ENCODE measurements around the gene SIRT3.

The SIRT3 gene

DNA sequence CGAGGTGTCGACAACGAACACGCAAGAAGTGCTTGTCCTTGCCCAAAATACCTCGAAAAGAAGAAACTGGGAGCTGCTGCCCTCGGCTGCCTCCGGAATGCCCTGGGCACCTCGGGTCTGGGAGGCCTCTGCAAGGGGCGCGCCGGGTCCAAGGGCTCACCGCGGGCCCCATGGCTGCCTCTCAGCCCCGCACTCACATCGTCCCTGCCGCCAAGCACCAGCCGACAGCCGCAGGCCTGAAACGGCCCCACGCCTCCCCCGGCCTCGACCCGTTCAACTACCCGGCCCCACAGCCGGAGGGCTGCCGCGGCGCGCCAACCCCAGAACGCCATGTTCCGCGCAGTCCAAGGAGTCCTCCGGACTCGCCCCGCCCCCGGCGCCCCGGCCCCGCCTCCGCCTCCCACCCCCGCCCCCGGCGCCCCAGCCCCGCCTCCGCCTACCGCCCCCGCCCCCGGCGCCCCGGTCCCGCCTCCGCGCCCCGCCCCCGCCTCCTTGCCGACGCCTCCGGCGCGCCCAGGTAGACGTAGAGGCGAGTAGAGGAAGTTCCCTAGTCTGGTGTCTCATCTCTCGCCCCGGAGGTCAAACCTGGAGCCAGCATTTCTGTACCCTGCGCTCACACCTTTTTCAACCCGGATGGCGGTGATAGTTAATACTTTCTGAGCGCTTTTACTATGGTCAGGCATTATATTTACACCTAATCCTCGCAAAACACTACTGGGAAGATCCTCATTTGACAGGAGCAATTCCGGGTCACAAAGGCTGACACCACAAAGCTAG, at the start of gene SIRT3:
SIRT3 (minus strand) TSS at position 346 of the 777 bp plus-strand sequence; CDS start at position 332, 14 bp downstream.
- DNase-seq (ENCODE audit: low read depth, low spot score), result peak; percentile 38

DNA sequence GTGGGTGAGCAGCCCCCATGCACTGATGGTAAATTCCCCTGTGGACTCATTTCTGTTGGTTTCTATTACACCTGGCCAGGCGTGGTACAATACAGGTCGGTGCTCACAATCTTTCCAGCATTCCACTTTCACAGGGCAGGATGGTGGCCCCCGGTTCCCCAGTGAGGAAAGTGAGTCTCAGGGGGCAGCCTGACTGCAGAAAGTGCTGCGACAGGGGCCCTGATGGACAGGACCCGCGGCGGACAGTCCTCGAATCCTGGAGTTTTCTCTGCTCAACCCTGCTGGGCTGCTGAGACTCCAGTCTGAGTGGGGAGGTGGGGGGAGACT, 49.7 kb upstream of the SIRT3 start:
- DNase-seq (ENCODE audit: low read depth, low spot score), result no peak

DNA sequence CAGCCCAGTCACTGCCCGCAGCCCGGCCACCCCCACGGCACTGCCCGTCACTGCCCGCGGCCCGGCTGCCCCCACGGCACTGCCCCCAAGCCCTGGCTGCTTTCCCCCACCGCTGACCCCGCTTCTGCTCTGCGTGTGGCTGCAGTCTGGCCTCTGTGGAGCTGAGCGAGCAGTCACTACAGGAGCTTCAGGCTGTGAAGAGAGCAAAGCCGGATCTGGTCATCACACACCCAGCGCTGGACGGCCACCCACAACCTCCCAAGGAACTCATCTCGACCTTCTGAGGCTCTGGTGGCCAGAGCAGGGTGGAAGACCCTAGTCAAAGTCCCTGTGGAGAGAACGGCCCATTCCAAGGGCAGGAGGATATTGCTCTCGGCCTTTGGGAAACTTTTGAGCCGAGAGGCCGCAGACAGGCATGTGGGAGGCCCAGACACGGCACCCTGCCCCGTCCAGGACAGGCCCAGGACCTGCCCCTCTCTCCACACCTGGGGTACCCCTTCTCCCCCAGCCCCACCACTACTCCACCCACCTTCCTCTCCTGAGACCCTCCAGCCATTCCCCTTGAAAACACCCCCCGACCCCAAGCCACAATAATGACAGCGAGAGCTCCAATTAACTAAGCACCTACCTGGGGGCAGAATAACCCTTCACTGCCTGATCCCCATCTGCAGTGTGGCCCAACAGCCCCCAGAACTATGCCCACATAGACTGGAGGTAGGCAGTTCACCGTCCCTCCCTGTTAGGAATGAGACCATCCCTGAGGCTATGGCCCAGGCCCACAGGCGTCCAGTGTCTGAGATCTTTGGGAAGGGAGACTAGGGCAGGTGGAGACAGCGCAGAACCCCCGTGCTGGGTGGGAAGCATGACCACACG, 49.1 kb upstream of the SIRT3 start:
- no peak for DNase-seq (ENCODE audit: low read depth, low spot score)

GRCh38 chr11:284105-285020, 48.2 kb upstream of the SIRT3 start:
- DNase-seq (ENCODE audit: low read depth, low spot score), result no peak

DNA sequence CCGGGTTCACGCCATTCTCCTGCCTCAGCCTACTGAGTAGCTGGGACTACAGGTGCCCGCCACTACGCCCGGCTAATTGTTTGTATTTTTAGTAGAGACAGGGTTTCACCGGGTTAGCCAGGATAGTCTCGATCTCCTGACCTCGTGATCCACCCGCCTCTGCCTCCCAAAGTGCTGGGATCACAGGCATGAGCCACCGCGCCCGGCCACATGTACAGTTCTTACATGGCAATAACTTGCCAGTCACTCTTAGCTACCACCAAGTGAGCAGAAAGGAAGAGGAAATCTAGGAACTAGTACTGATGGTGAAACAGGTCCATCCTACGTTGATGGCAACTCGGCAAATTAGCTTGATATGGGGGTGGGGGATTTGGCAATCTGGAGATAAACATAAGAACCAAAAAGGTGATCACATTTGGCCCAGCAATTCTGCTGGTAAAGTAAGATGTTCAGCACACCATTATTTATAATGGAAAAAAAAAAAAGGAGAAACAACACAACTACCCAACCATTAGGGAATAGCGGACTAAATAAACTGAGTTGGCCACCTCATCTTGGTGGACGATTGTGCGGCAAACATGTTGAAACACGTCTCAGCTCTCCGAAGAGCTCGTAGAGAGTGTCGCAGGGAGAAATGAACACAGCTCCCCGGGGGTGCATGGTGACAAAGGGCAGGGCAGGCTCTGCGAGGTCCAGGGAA, 47.4 kb upstream of the SIRT3 start:
- no peak for DNase-seq (ENCODE audit: low read depth, low spot score)

DNA sequence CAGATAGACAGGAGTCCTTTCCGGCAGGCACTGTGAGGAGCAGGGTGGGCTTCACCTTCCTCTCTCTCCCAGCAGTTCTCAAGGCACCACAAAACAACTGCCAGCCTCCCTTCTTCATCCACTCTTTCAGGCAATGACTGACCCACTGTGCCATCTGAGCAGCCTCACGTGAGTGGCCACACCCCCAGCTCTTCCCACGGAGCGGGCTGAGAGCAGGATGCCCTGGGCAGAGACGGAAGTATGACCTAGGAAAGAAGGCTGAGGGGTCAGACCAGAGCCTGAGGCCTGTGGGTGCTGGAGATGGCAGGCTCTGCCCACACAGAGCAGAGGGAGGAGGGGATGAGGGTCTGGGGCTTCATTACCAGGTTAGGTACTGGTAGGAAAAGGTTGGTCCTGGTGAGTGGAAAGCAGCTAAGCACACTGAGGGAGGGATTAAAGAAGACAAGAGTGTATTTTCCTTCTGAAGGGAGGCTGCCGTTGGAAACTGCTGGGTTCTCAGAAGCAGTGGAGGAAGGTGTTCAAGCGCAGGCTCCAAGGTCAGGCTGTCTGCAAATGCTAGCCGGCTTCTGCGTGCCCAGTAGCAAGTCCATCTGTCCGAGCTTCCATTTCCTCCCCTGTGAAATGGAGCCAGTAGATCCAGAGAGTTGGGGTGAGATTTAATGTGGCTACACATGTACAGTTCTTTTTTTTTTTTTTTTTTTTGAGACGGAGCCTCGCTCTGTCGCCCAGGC, 46.7 kb upstream of the SIRT3 start:
- no peak for DNase-seq (ENCODE audit: low read depth, low spot score)

DNA sequence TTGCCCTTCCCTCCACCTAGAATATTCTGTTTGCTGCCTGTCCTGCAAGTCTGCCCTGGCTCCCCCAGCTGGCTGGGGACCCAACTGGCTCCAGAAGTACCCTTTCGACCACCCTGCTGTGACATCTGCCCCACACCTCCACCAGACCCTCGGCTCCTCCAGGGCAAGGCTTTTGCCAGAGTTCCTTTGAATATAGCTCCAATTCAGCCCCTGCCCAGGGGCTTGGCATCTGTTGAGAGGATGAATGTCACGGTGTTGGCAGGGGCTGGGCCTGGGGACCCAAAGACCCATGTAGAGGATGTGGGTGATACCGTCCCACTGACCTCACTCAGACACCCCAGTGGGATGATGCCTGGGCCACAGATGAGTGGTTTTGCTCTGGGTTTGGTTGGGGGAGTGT, 46.0 kb upstream of the SIRT3 start:
- DNase-seq (ENCODE audit: low read depth, low spot score), result no peak

GRCh38 chr11:281486-282161, 45.5 kb upstream of the SIRT3 start:
- no peak for DNase-seq (ENCODE audit: low read depth, low spot score)

- DNase-seq (ENCODE audit: low read depth, low spot score), result no peak
Measured at GRCh38 chr11:280706-281485, 44.8 kb upstream of the SIRT3 start.

DNA sequence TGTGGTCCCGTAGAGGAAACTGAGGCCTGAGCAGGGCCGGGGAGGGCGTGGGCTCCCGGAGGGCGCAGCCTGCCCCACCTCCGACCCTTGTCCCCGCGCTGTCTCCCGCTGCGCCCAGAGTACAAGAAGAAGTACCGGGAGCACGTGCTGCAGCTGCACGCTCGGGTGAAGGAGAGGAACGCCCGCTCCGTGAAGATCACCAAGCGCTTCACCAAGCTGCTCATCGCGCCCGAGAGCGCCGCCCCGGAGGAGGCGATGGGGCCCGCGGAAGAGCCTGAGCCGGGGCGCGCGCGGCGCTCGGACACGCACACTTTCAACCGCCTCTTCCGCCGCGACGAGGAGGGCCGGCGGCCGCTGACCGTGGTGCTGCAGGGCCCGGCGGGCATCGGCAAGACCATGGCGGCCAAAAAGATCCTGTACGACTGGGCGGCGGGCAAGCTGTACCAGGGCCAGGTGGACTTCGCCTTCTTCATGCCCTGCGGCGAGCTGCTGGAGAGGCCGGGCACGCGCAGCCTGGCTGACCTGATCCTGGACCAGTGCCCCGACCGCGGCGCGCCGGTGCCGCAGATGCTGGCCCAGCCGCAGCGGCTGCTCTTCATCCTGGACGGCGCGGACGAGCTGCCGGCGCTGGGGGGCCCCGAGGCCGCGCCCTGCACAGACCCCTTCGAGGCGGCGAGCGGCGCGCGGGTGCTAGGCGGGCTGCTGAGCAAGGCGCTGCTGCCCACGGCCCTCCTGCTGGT, 44.0 kb upstream of the SIRT3 start:
- no peak for DNase-seq (ENCODE audit: low read depth, low spot score)

DNA sequence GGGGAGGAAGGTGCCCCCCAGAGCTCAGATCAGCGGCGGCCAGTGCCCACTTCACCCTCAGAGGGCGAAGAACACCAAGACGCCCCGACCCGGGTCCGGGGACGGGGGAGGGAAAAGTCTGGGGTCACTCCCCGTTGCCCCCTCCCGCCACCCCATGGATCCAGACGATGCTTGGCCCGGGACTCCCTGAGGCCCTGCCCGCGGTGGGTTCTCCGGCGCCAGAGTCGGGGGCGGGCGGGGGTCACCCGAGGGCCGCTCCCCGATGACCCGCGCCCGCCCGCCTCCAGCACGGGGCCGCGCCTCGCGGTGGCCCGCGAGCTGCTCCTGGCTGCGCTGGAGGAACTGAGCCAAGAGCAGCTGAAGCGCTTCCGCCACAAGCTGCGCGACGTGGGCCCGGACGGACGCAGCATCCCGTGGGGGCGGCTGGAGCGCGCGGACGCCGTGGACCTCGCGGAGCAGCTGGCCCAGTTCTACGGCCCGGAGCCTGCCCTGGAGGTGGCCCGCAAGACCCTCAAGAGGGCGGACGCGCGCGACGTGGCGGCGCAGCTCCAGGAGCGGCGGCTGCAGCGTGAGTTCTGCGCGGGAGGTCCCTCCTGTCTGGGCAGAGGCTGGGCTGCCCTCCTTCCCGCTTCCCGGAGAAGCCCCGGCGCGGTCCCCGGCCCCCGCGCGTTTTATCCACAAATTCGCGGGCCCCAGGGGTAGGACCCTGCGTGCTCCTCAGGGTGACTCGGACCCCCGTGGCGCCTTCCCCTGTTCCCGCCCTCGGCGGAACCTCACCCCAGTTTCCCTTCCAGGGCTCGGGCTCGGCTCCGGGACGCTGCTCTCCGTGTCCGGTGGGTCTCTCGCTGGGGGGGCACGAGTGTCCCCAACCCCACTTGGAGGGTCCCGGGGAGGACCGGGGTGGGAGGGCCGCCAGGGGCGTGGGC, 43.2 kb upstream of the SIRT3 start:
- DNase-seq (ENCODE audit: low read depth, low spot score), result no peak

- no peak for DNase-seq (ENCODE audit: low read depth, low spot score)
Measured at GRCh38 chr11:278001-278951, 42.1 kb upstream of the SIRT3 start, which contains the start of gene NLRP6. Gene NLRP6 (plus strand): TSS chr11:278407. CDS start chr11:278570, 163 bp downstream.

GRCh38 chr11:276219-276618, 40.1 kb upstream of the SIRT3 start:
- DNase-seq (ENCODE audit: low read depth, low spot score), result no peak

DNA sequence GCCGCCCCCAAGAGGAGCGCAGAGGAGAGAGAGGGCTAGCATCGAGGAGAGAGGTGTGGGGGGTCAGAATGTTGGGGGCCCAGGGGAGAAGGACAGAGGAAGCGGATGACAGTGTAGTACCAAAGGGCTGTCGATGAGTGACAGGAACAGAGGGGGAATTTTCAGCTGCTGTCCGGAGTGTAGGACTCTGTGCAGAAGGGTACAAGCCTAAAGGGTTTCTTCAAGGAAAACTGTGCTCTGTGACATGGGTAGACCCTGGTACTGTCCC, 36.7 kb upstream of the SIRT3 start:
- DNase-seq (ENCODE audit: low read depth, low spot score), result no peak

DNA sequence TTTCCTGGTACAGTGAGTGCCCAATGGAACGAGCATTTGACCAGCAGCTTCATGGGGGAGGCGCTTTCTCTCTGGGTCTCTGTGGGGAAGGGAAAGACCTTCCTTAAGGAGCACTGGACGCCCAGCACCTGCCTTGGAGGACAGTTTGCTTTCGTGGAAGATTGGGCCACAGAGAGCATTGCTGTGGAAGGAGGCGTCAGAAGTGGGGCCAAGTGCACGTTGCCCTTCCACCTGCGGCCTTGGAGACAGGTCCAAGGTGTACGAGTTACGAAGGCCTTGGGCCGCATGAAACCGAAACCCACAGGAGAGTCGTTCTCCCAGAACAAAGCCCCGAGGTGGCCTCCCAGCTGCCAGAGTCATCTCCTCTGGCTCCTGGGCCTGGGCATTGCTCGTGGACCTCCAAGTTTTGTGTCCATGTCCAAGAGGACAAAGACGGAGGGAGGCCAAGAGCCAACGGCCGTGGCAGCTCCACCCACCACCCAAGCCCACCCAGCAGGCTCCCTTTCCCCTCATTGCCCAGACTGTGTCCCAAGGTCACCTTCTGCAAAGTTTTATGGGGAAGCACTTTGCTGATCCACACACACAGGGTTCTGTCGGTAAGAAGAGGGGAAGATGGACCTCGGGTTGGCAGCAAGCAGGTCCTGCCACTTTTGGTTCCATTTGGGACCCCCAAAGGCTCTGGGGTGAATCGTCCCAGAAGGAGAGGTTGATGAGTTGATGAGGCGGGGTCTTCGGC, 36.2 kb upstream of the SIRT3 start:
- DNase-seq (ENCODE audit: low read depth, low spot score), result no peak

DNA sequence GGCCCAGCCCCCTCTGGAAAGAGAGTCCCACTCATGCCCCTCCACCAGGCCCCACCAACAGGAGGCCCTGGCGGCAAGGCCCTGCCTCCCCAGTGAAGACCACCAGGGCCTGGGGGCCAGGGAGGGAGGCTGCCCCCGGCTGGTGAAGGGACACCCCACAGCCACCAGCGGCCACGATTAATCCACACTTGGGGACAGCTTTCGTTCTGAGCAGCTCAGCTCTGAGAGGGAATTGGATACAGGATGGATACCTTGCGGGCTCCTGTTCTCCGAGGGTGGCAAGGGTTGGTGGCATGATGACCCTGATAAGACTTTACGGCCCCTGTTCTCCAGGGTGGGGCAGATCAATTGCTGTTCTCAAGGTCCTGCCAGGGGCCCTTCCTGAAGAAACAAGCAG, 35.2 kb upstream of the SIRT3 start:
- no peak for DNase-seq (ENCODE audit: low read depth, low spot score)

All from activated naive CD8-positive, alpha-beta T cell treated with anti-CD3 and anti-CD28 coated beads, Interleukin-2, amount 50 U/mL, for 16 hours (primary cell).